GM18508 (cell line): Measurements from ENCODE around the gene TTLL8.

ENCODE experiments used
- ATAC-seq: cut with Tn5 transposase; IDR thresholded peaks from one replicate; pipeline ENCODE4 v1.9.1; 2021; ENCODE audit warnings: moderate number of reproducible peaks; ENCODE audit not compliant: insufficient read depth, unreplicated experiment

Gene TTLL8

GRCh38 chr22:50009251-50009650, 48.8 kb downstream of the TTLL8 start:
- ATAC-seq = no peak

GRCh38 chr22:50008151-50009040, 49.7 kb downstream of the TTLL8 start:
- no peak for ATAC-seq

- ATAC-seq = no peak
These were observed 51.0 kb downstream of the TTLL8 start for GRCh38 chr22:50007057-50007511.

- no peak for ATAC-seq
These were observed 53.2 kb downstream of the TTLL8 start for GRCh38 chr22:50004918-50005317.

GRCh38 chr22:50002791-50003190, 55.3 kb downstream of the TTLL8 start:
- ATAC-seq = no peak

- no peak for ATAC-seq
These were observed 56.5 kb downstream of the TTLL8 start for GRCh38 chr22:50001388-50002231.

GRCh38 chr22:50000587-50001387, 57.3 kb downstream of the TTLL8 start:
- no peak for ATAC-seq

- no peak for ATAC-seq
These were observed 58.0 kb downstream of the TTLL8 start for GRCh38 chr22:49999946-50000586.

- no peak for ATAC-seq
These were observed 58.8 kb downstream of the TTLL8 start for GRCh38 chr22:49999063-49999945.

- no peak for ATAC-seq
These were observed 59.4 kb downstream of the TTLL8 start for GRCh38 chr22:49998718-49999062.

GRCh38 chr22:49997932-49998717, 60.0 kb downstream of the TTLL8 start:
- no peak for ATAC-seq

GRCh38 chr22:49997251-49997599, 60.9 kb downstream of the TTLL8 start:
- no peak for ATAC-seq

GRCh38 chr22:49996518-49997250, 61.4 kb downstream of the TTLL8 start:
- no peak for ATAC-seq

GRCh38 chr22:49996119-49996517, 62.0 kb downstream of the TTLL8 start:
- ATAC-seq = no peak

- ATAC-seq = no peak
These were observed 62.6 kb downstream of the TTLL8 start for GRCh38 chr22:49995361-49996118.

- ATAC-seq = no peak
These were observed 63.1 kb downstream of the TTLL8 start for GRCh38 chr22:49995041-49995360.

- no peak for ATAC-seq
These were observed 63.6 kb downstream of the TTLL8 start for GRCh38 chr22:49994361-49995040.
